HepG2 (cell line): Measurements from ENCODE around the gene ABHD17A. TPM values are rescaled to one million over a fixed set of nuclear protein-coding genes. Genes with fewer than 3 reads are reported as not detected.

Experiments used
- BCL6 ChIP-seq: IDR thresholded peaks from 2 replicates; pipeline ENCODE4 v1.6.1; 2016; ENCODE audit warnings: missing genetic modification reagents, missing compliant biosample characterization
- DRAP1 ChIP-seq: IDR thresholded peaks from 2 replicates; pipeline ENCODE4 v1.6.1; 2016; ENCODE audit warnings: missing genetic modification reagents, missing compliant biosample characterization
- ETV5 ChIP-seq: IDR thresholded peaks from 2 replicates; pipeline ENCODE4 v1.6.1; 2018; ENCODE audit warnings: missing biosample characterization, missing genetic modification reagents, inconsistent platforms, borderline replicate concordance
- FOSL1 ChIP-seq: sonication (generic); formaldehyde crosslinking; IDR thresholded peaks from 2 replicates; pipeline ENCODE4 v1.9.0; 2021; ENCODE audit warnings: missing genetic modification reagents, borderline replicate concordance
- FOXA1 ChIP-seq, 2 experiments: fragments of 450-650 bp in 1 of 2; sonication (generic) in 1 of 2; formaldehyde crosslinking in 1 of 2; IDR thresholded peaks; 2 replicates each; pipeline versions ENCODE4 v1.4.0 to v1.6.1; 2016 to 2020; ENCODE audit warnings: missing genetic modification reagents in 1 of 2
- GTF2F1 ChIP-seq: fragments of 150-350 bp; IDR thresholded peaks from 2 replicates; pipeline ENCODE4 v1.6.1; 2014; ENCODE audit warnings: low read length
- HDAC1 ChIP-seq: sonication (generic); formaldehyde crosslinking; IDR thresholded peaks from 2 replicates; pipeline ENCODE4 v1.5.1; 2020; ENCODE audit warnings: mild to moderate bottlenecking, missing genetic modification reagents
- HDAC2 ChIP-seq: sonication (generic); formaldehyde crosslinking; IDR thresholded peaks from 2 replicates; pipeline ENCODE4 v1.4.0; 2020; ENCODE audit warnings: missing genetic modification reagents
- HDAC6 ChIP-seq: fragments of 200-600 bp; sonication (generic); IDR thresholded peaks from 2 replicates; pipeline ENCODE4 v1.7.0; 2017; ENCODE audit warnings: mild to moderate bottlenecking, antibody characterized with exemption, low read length, low read depth
- HOXA3 ChIP-seq: sonication (generic); formaldehyde crosslinking; IDR thresholded peaks from 2 replicates; pipeline ENCODE4 v1.5.0; 2020; ENCODE audit warnings: missing genetic modification reagents
- IRF2 ChIP-seq: IDR thresholded peaks from 2 replicates; pipeline ENCODE4 v1.6.1; 2018; ENCODE audit warnings: missing genetic modification reagents, missing compliant biosample characterization
- JUN ChIP-seq: sonication (generic); formaldehyde crosslinking; IDR thresholded peaks from 2 replicates; pipeline ENCODE4 v1.4.0; 2020; ENCODE audit warnings: mild to moderate bottlenecking, missing genetic modification reagents
- RAD21 ChIP-seq: fragments of 450-650 bp; formaldehyde crosslinking; IDR thresholded peaks from 2 replicates; pipeline ENCODE4 v1.5.0; 2020; ENCODE audit warnings: mild to moderate bottlenecking
- RARA ChIP-seq: IDR thresholded peaks from 2 replicates; pipeline ENCODE4 v1.6.1; 2016; ENCODE audit warnings: missing genetic modification reagents, missing compliant biosample characterization
- REL ChIP-seq: sonication (generic); formaldehyde crosslinking; conservative IDR thresholded peaks from 2 replicates; pipeline ENCODE4 v1.8.0; 2022; ENCODE audit warnings: mild to moderate bottlenecking, missing genetic modification reagents, moderate library complexity
- SP4 ChIP-seq: sonication (generic); formaldehyde crosslinking; IDR thresholded peaks from 2 replicates; pipeline ENCODE4 v1.8.1; 2023; ENCODE audit warnings: mild to moderate bottlenecking, missing genetic modification reagents
- TEF ChIP-seq: sonication (generic); formaldehyde crosslinking; IDR thresholded peaks from 2 replicates; pipeline ENCODE4 v1.5.0; 2020; ENCODE audit warnings: missing genetic modification reagents
- ZMAT3 ChIP-seq: sonication (generic); formaldehyde crosslinking; conservative IDR thresholded peaks from 2 replicates; pipeline ENCODE4 v1.7.0; 2021; ENCODE audit warnings: missing genetic modification reagents
- ZNF20 ChIP-seq: sonication (generic); formaldehyde crosslinking; IDR thresholded peaks from 2 replicates; pipeline ENCODE4 v1.4.0; 2020; ENCODE audit warnings: mild to moderate bottlenecking, moderate library complexity, missing genetic modification reagents
- ZNF281 ChIP-seq: sonication (generic); formaldehyde crosslinking; IDR thresholded peaks from 2 replicates; pipeline ENCODE4 v1.4.0; 2020; ENCODE audit warnings: missing genetic modification reagents, borderline replicate concordance
- ZNF326 ChIP-seq: sonication (generic); formaldehyde crosslinking; IDR thresholded peaks from 2 replicates; pipeline ENCODE4 v1.4.0; 2020; ENCODE audit warnings: missing genetic modification reagents, borderline replicate concordance
- ZNF354B ChIP-seq: sonication (generic); formaldehyde crosslinking; IDR thresholded peaks from 2 replicates; pipeline ENCODE4 v1.8.0; 2022; ENCODE audit warnings: mild to moderate bottlenecking, missing genetic modification reagents
- ZNF552 ChIP-seq: sonication (generic); formaldehyde crosslinking; IDR thresholded peaks from 2 replicates; pipeline ENCODE4 v1.9.0; 2022; ENCODE audit warnings: missing genetic modification reagents, mild to moderate bottlenecking, borderline replicate concordance
- ZNF652 ChIP-seq: IDR thresholded peaks from 2 replicates; pipeline ENCODE4 v1.6.1; 2016; ENCODE audit warnings: low read depth, borderline replicate concordance
- ZNF737 ChIP-seq: sonication (generic); formaldehyde crosslinking; IDR thresholded peaks from 2 replicates; pipeline ENCODE4 v1.5.0; 2020; ENCODE audit warnings: missing genetic modification reagents, mild to moderate bottlenecking, borderline replicate concordance
- ZNF776 ChIP-seq: sonication (generic); formaldehyde crosslinking; IDR thresholded peaks from 2 replicates; pipeline ENCODE4 v1.4.0; 2020; ENCODE audit warnings: mild to moderate bottlenecking, missing genetic modification reagents
- ZNF816 ChIP-seq: sonication (generic); formaldehyde crosslinking; IDR thresholded peaks from 2 replicates; pipeline ENCODE4 v1.8.0; 2022; ENCODE audit warnings: missing genetic modification reagents, mild to moderate bottlenecking, borderline replicate concordance
- ZNF841 ChIP-seq: sonication (generic); formaldehyde crosslinking; IDR thresholded peaks from 2 replicates; pipeline ENCODE4 v1.8.1; 2023; ENCODE audit warnings: missing genetic modification reagents, borderline replicate concordance
- polyA plus RNA-seq, 8 experiments: library from polyadenylated mRNA; depleted of rRNA in 3 of 8; stranded (reverse) in 7 of 8; unstranded in 1 of 8; fragments of >200 nt; fragmentation: Illumina TruSeq in 4 of 8; extraction: Trizol in 4 of 8; gene quantifications; 2 replicates each; pipeline versions ENCODE4 v1.2.1 to v1.2.3, GENCODE V29; 2011 to 2016; ENCODE audit warnings: low read depth in 4 of 8, missing spikeins in 1 of 8, mixed read lengths in 1 of 8; ENCODE audit not compliant: insufficient read depth in 1 of 8
- total RNA-seq, 5 experiments: library from RNA; depleted of rRNA; stranded (reverse); fragments of >200 nt; fragmentation: Illumina TruSeq; extraction: Trizol; gene quantifications; 2 replicates each; pipeline ENCODE4 v1.2.3, GENCODE V29; 2016; ENCODE audit warnings: low read depth in 1 of 5

Gene ABHD17A
- total and polyA plus RNA-seq, 2 of the 13 experiments (the other 11 are each of a cell fraction or from before 2014, with no cell fraction given) = 27.7 to 40.8 TPM

GRCh38 chr19:1856698-1857603, 28.3 kb downstream of the ABHD17A start (continued):
- 0 out of 2 replicates have a peak, but pooled peaks have one; percentile 30 for TF ChIP-seq HDAC2 (CRISPR knock-in tag)
- TF ChIP-seq FOSL1 (CRISPR knock-in tag) = peak; percentile 73; the same call in 1 of the 2 replicates
- TF ChIP-seq ZNF354B = no peak
- no peak for TF ChIP-seq FOXA1 (IDR thresholded peaks at IDR 0.05)
- no peak for TF ChIP-seq FOXA1 (CRISPR knock-in tag; IDR thresholded peaks at IDR 0.05)
- TF ChIP-seq REL (CRISPR knock-in tag) = no peak
- TF ChIP-seq IRF2 = no peak
- no peak for TF ChIP-seq GTF2F1
- no peak for TF ChIP-seq ZNF20 (CRISPR knock-in tag)
- TF ChIP-seq ETV5 = peak; percentile 28; the same call in 1 of the 2 replicates
- peak; percentile 87 for TF ChIP-seq HOXA3 (CRISPR knock-in tag)
- no peak for TF ChIP-seq ZNF816 (CRISPR knock-in tag)
- no peak for TF ChIP-seq ZNF841 (CRISPR knock-in tag)
- no peak for TF ChIP-seq TEF (CRISPR knock-in tag)
- TF ChIP-seq ZNF326 (CRISPR knock-in tag) = no peak
- TF ChIP-seq HDAC6 = no peak
- no peak for TF ChIP-seq ZNF652 (CRISPR knock-in tag)
- TF ChIP-seq HDAC1 (CRISPR knock-in tag) = peak; percentile 59; the same call in 1 of the 2 replicates
- peak; percentile 56 for TF ChIP-seq BCL6
- no peak for TF ChIP-seq ZNF281 (CRISPR knock-in tag)
- TF ChIP-seq DRAP1 (CRISPR knock-in tag) = no peak
- TF ChIP-seq ZMAT3 (CRISPR knock-in tag) = no peak
- TF ChIP-seq ZNF737 (CRISPR knock-in tag) = no peak
- TF ChIP-seq RARA = peak; percentile 93
- no peak for TF ChIP-seq ZNF552 (CRISPR knock-in tag)
- peak; percentile 8; the same call in 1 of the 2 replicates for TF ChIP-seq RAD21
- no peak for TF ChIP-seq JUN
- TF ChIP-seq ZNF776 = no peak
- peak; percentile 65; the same call in 1 of the 2 replicates for TF ChIP-seq SP4 (CRISPR knock-in tag)
